Colonic mucosa (tissue), 4 donors: ENCODE data around the gene FMNL2. TPM values are rescaled to one million over a fixed set of nuclear protein-coding genes. Genes with fewer than 3 reads are reported as not detected.
"Not testable (repeated sequence)": the region's sequence is repeated elsewhere in the genome, so short reads cannot be mapped to it uniquely, and the experiment has no call there.

Source experiments
- DNase-seq: peaks from one replicate; pipeline ENCODE4 v3.0.0-alpha.2; 2020
- H3K27ac ChIP-seq: fragments of 200-600 bp; one replicate; pipeline ENCODE4 v1.8.0; 2021
- H3K27me3 ChIP-seq: fragments of 200-600 bp; one replicate; pipeline ENCODE4 v1.8.0; 2021
- H3K36me3 ChIP-seq: fragments of 200-600 bp; one replicate; pipeline ENCODE4 v1.8.0; 2021
- H3K4me1 ChIP-seq: fragments of 200-600 bp; one replicate; pipeline ENCODE4 v1.8.0; 2021; ENCODE audit warnings: mild to moderate bottlenecking
- H3K4me3 ChIP-seq: fragments of 200-600 bp; one replicate; pipeline ENCODE4 v1.8.0; 2021
- H3K9ac ChIP-seq, 2 donors: one replicate each; pipeline ENCODE4 v1.7.0; 2013; ENCODE audit warnings: control low read depth in 2 of 2, low read depth in 2 of 2, low read length in 2 of 2
- H3K9me3 ChIP-seq: fragments of 200-600 bp; one replicate; pipeline ENCODE4 v1.8.0; 2021
- CTCF ChIP-seq: fragments of 200-600 bp; IDR thresholded peaks from one replicate; pipeline ENCODE4 v1.8.0; 2022; ENCODE audit warnings: antibody characterized with exemption, mild to moderate bottlenecking
- intact Hi-C: fragments of 100-400 bp; cut with DNase I; formaldehyde crosslinking; loops from one replicate; pipeline ENCODE4 v1.14.1; 2022
- total RNA-seq, 2 donors: library from RNA; stranded (reverse); fragmentation: NEBNext Ultra II Directional in 1 of 2; extraction: Animal tissue kit (Norgen Biotek cat#: 25700) in 1 of 2; gene quantifications; one replicate each; pipeline ENCODE4 v1.2.1, GENCODE V29; 2021
- donor health status: healthy.
- donor health status: DM: no; HTN: no; CAD: no.
- donor health status: DM: no; HTN: no; CAD: no.

Gene FMNL2
- total RNA-seq, 2 donors from 2014 or later: 10.6 to 17.5 TPM

GRCh38 chr2:152320814-152321213, 14.2 kb upstream of the FMNL2 start:
- Histone ChIP-seq H3K36me3 (no peaks in the 10 kb centered on the region), H3K9me3 (no peaks in the 10 kb centered on the region), H3K4me3 (no peak overlapping the region), H3K27me3 (no peaks in the 10 kb centered on the region), H3K4me1 (no peaks in the 10 kb centered on the region), H3K27ac (no peak overlapping the region), H3K9ac (no peak overlapping the region)
- DNase-seq: no peak
- intact Hi-C loops: no loop called here
- TF ChIP-seq CTCF: no peak

GRCh38 chr2:152322222-152322621, 12.8 kb upstream of the FMNL2 start:
- intact Hi-C loops: no loop called here
- Histone ChIP-seq H3K9me3 (no peaks in the 10 kb centered on the region), H3K4me3 (no peak overlapping the region), H3K27me3 (no peaks in the 10 kb centered on the region), H3K36me3 (no peaks in the 10 kb centered on the region), H3K9ac (no peak overlapping the region), H3K4me1 (no peaks in the 10 kb centered on the region), H3K27ac (no peak overlapping the region)
- no peak for DNase-seq
- no peak for TF ChIP-seq CTCF

GRCh38 chr2:152325126-152325525, 9.8 kb upstream of the FMNL2 start:
- H3K27me3 ChIP-seq, DNase-seq, H3K4me1 ChIP-seq, H3K9me3 ChIP-seq, H3K27ac ChIP-seq, H3K4me3 ChIP-seq, intact Hi-C loops, H3K9ac ChIP-seq, H3K36me3 ChIP-seq: not testable (repeated sequence)

DNA sequence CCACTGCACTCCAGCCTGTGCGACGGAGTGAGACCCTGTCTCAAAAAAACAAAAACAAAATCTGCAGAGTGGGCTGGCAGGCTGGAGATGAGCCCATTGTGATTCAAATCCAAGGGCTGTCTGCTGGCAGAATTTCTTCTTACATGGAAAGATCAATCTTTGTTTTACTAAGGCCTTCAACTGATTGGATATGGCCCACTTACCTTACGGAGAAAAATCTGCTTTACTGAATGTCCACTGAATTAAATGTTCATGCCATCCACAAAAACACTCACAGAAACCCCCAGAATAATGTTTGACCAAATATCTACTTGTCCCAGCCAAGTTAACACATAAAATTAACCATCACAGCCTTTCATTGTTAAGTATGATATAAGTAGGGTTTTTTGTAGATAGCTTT, 8.3 kb upstream of the FMNL2 start:
- no peak overlapping the region for H3K27ac ChIP-seq
- no peak for TF ChIP-seq CTCF
- no peak for DNase-seq
- intact Hi-C loops: no loop called here
- no peaks in the 10 kb centered on the region for H3K36me3 ChIP-seq
- no peak overlapping the region for H3K9ac ChIP-seq
- H3K27me3 ChIP-seq: no peaks in the 10 kb centered on the region
- H3K4me1 ChIP-seq: no peaks in the 10 kb centered on the region
- H3K4me3 ChIP-seq: no peak overlapping the region
- H3K9me3 ChIP-seq: no peaks in the 10 kb centered on the region

DNA sequence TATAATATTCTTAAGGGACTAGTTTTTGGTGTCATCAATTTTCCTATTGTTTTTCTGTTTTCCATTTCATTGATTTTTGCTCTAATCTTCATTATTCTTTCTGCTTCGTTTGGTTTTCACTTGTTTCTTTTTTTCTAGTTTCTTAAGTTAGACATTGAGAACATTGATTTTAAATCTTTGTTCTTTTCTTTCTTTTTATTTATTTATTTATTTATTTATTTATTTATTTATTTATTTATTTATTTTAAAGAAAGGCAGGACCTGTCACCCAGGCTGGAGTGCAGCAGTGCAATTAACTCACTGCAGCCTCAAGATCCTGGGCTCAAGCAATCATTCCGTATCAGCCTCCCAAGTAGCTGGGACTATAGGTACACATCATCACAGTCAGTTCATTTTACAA, 7.0 kb upstream of the FMNL2 start:
- Histone ChIP-seq H3K9ac (no peak overlapping the region), H3K27me3 (no peaks in the 10 kb centered on the region), H3K27ac (no peak overlapping the region), H3K4me1 (no peaks in the 10 kb centered on the region), H3K9me3 (no peaks in the 10 kb centered on the region), H3K4me3 (no peak overlapping the region), H3K36me3 (no peaks in the 10 kb centered on the region)
- DNase-seq: no peak
- intact Hi-C loops: no loop called here
- TF ChIP-seq CTCF: no peak

DNA sequence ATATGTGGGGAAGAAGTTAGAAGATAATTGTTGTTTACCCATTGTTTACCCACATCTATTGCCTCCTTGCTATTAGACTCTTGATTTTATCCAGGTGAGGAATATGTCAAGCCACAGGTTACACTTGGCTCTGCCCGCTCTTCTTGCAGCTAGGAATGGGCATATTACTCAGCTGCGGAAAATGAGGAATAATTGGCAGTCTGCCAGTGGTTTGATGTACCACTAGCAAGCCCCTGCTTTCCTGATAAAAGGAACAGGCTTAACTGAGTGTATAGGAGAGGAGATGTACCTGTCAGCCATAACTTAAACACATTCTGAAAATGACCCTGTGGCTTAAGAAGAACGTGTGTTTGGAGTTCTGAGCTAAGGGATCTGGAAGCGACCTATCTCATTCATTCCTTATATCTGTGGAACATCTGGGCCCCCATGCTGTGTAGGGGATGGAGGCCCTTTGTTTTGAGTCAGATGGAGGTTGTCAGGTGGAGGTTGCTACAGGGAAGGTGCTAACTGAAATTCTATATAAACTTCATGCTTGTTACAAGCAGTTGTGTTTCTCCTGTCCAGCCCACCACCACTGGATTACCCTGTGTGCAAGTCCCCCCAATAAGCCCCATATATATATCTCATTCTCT, 4.6 kb upstream of the FMNL2 start:
- no peak overlapping the region for H3K4me3 ChIP-seq
- no peak overlapping the region for H3K27ac ChIP-seq
- H3K36me3 ChIP-seq: no peaks in the 10 kb centered on the region
- DNase-seq: no peak
- no peaks in the 10 kb centered on the region for H3K9me3 ChIP-seq
- intact Hi-C loops: loop anchor here (10.0 kb wide), 2 partner anchors 126 to 304 kb away; no protein-coding TSS in a partner anchor
- H3K9ac ChIP-seq: no peak overlapping the region
- H3K27me3 ChIP-seq: no peaks in the 10 kb centered on the region
- TF ChIP-seq CTCF: no peak
- no peaks in the 10 kb centered on the region for H3K4me1 ChIP-seq
